WTC11 (cell line): ENCODE data around the gene USE1. TPM values are rescaled to one million over a fixed set of nuclear protein-coding genes. Genes with fewer than 3 reads are reported as not detected.

Source experiments
- ATAC-seq: fragments of 200-7000 bp; cut with Tn5 transposase; 2 replicates; pipeline ENCODE4 v1.10.0; 2021; ENCODE audit warnings: mild to moderate bottlenecking, moderate library complexity
- CTCF ChIA-PET: fragments of 300-600 bp; sonication (Branson Sonifier 250); formaldehyde crosslinking; loops from one replicate; lab custom pipeline; 2021; ENCODE audit warnings: antibody characterized with exemption; lab: Charles Lee
- POLR2A ChIA-PET: fragments of 350-600 bp; sonication (Branson Sonifier 250); formaldehyde crosslinking; loops from one replicate; lab custom pipeline; 2021; ENCODE audit warnings: antibody characterized with exemption; lab: Charles Lee
- DNase-seq: peaks from one replicate; pipeline ENCODE4 v3.0.0; 2021; ENCODE audit warnings: low spot score
- H3K27ac Mint-ChIP-seq: 2 replicates; pipeline ENCODE4 v1.8.0; 2021; ENCODE audit warnings: mixed read lengths
- H3K27me3 Mint-ChIP-seq: 2 replicates; pipeline ENCODE4 v1.8.0; 2021; ENCODE audit warnings: low read depth, mild to moderate bottlenecking, moderate library complexity, mixed read lengths
- H3K36me3 Mint-ChIP-seq: 2 replicates; pipeline ENCODE4 v1.8.0; 2021; ENCODE audit warnings: mixed read lengths
- H3K4me1 Mint-ChIP-seq: 2 replicates; pipeline ENCODE4 v1.8.0; 2022; ENCODE audit warnings: mixed read lengths
- H3K4me3 Mint-ChIP-seq: 2 replicates; pipeline ENCODE4 v1.8.0; 2021; ENCODE audit warnings: mild to moderate bottlenecking, moderate library complexity, mixed read lengths
- H3K9me3 Mint-ChIP-seq: 2 replicates; pipeline ENCODE4 v1.8.0; 2021; ENCODE audit warnings: mixed read lengths
- ETV6 ChIP-seq: sonication (generic); formaldehyde crosslinking; IDR thresholded peaks from 2 replicates; pipeline ENCODE4 v1.8.1; 2022; ENCODE audit warnings: mild to moderate bottlenecking, missing genetic modification reagents
- FOXK1 ChIP-seq: sonication (generic); formaldehyde crosslinking; IDR thresholded peaks from 2 replicates; pipeline ENCODE4 v1.8.0; 2022; ENCODE audit warnings: mild to moderate bottlenecking, moderate library complexity, missing genetic modification reagents
- HMGA2 ChIP-seq: fragments of 250-450 bp; sonication (Bioruptor Pico); IDR thresholded peaks from 2 replicates; pipeline ENCODE4 v1.4.0; 2021; ENCODE audit warnings: mild to moderate bottlenecking, moderate library complexity
- NFYB ChIP-seq: sonication (generic); formaldehyde crosslinking; conservative IDR thresholded peaks from 2 replicates; pipeline ENCODE4 v1.8.0; 2022; ENCODE audit warnings: low read depth, missing genetic modification reagents
- PRRX2 ChIP-seq: fragments of 250-450 bp; sonication (Bioruptor Pico); IDR thresholded peaks from 2 replicates; pipeline ENCODE4 v1.8.0; 2021; ENCODE audit warnings: mild to moderate bottlenecking
- SMAD3 ChIP-seq: sonication (generic); formaldehyde crosslinking; IDR thresholded peaks from 2 replicates; pipeline ENCODE4 v1.8.0; 2022; ENCODE audit warnings: missing genetic modification reagents, mild to moderate bottlenecking, borderline replicate concordance
- SP1 ChIP-seq: sonication (generic); formaldehyde crosslinking; conservative IDR thresholded peaks from 2 replicates; pipeline ENCODE4 v1.8.1; 2022; ENCODE audit warnings: missing genetic modification reagents
- TP53 ChIP-seq: sonication (generic); formaldehyde crosslinking; IDR thresholded peaks from 2 replicates; pipeline ENCODE4 v1.8.1; 2023; ENCODE audit warnings: mild to moderate bottlenecking, missing genetic modification reagents
- USF1 ChIP-seq: sonication (generic); formaldehyde crosslinking; IDR thresholded peaks from 2 replicates; pipeline ENCODE4 v1.8.0; 2022; ENCODE audit warnings: mild to moderate bottlenecking, missing genetic modification reagents
- ZNF121 ChIP-seq: sonication (generic); formaldehyde crosslinking; IDR thresholded peaks from 2 replicates; pipeline ENCODE4 v1.8.0; 2023; ENCODE audit warnings: missing genetic modification reagents
- ZNF138 ChIP-seq: sonication (generic); formaldehyde crosslinking; conservative IDR thresholded peaks from 2 replicates; pipeline ENCODE4 v1.8.1; 2022; ENCODE audit warnings: mild to moderate bottlenecking, moderate library complexity, missing genetic modification reagents
- ZNF232 ChIP-seq: sonication (generic); formaldehyde crosslinking; IDR thresholded peaks from 2 replicates; pipeline ENCODE4 v1.8.0; 2022; ENCODE audit warnings: mild to moderate bottlenecking, missing genetic modification reagents
- ZNF263 ChIP-seq: sonication (generic); formaldehyde crosslinking; IDR thresholded peaks from 2 replicates; pipeline ENCODE4 v1.8.1; 2022; ENCODE audit warnings: low read depth, mild to moderate bottlenecking, moderate library complexity, missing genetic modification reagents
- ZNF423 ChIP-seq: fragments of 250-450 bp; sonication (Bioruptor Pico); IDR thresholded peaks from 2 replicates; pipeline ENCODE4 v2.1.2; 2022; ENCODE audit warnings: mild to moderate bottlenecking, moderate library complexity
- ZNF425 ChIP-seq: fragments of 250-450 bp; sonication (Bioruptor Pico); conservative IDR thresholded peaks from 2 replicates; pipeline ENCODE4 v1.9.0; 2021; ENCODE audit warnings: mild to moderate bottlenecking
- total RNA-seq: library from RNA; stranded (reverse); gene quantifications from 3 replicates; pipeline ENCODE4 v1.2.3, GENCODE V29; 2021
- TF ChIP-seq, protein P1 (sequence below): sonication (generic); formaldehyde crosslinking; IDR thresholded peaks from 2 replicates; pipeline ENCODE4 v1.8.0; 2022; ENCODE audit warnings: mild to moderate bottlenecking, missing genetic modification reagents
- TF ChIP-seq, protein P2 (sequence below): sonication (generic); formaldehyde crosslinking; IDR thresholded peaks from 2 replicates; pipeline ENCODE4 v1.8.0; 2022; ENCODE audit warnings: missing genetic modification reagents

USE1 gene
- total RNA-seq, 1 experiment from 2014 or later: 14.2 TPM

- POLR2A ChIA-PET: interaction anchor here (0.6 kb wide), 1 partner anchor 22 kb away, joined by 3 read pairs; no protein-coding TSS in a partner anchor
- no peak overlapping the region for H3K4me3 Mint-ChIP-seq
- ATAC-seq (no peak), DNase-seq (no peak)
- CTCF ChIA-PET: interaction anchor here (1.0 to 1.6 kb wide), 3 partner anchors 11 to 54 kb away, joined by 3 to 7 read pairs (median 3); no protein-coding TSS in a partner anchor
- TF ChIP-seq FOXK1 (CRISPR knock-in tag) (no peak), ETV6 (CRISPR knock-in tag) (no peak), ZNF121 (CRISPR knock-in tag) (peak; percentile 54; the same call in 1 of the 2 replicates), PRRX2 (CRISPR knock-in tag) (no peak), ZNF263 (CRISPR knock-in tag) (no peak)
- peaks cover 48% of the 10 kb centered on the region for H3K4me1 Mint-ChIP-seq
- H3K27ac Mint-ChIP-seq: peak overlapping the region; percentile 85
- H3K36me3 Mint-ChIP-seq: peaks cover 19% of the 10 kb centered on the region
- H3K27me3 Mint-ChIP-seq: no peaks in the 10 kb centered on the region
- H3K9me3 Mint-ChIP-seq: no peaks in the 10 kb centered on the region
Observed at GRCh38 chr19:17237747-17238706, 22.9 kb downstream of the USE1 start.

- H3K4me1 Mint-ChIP-seq: peaks cover 43% of the 10 kb centered on the region
- peaks cover 10% of the 10 kb centered on the region for H3K36me3 Mint-ChIP-seq
- TF ChIP-seq USF1 (CRISPR knock-in tag): no peak
- ChIA-PET CTCF (no interaction called here), POLR2A (no interaction called here)
- DNase-seq (no peak), ATAC-seq (no peak)
- H3K4me3 Mint-ChIP-seq: no peak overlapping the region
- H3K9me3 Mint-ChIP-seq: no peaks in the 10 kb centered on the region
- no peaks in the 10 kb centered on the region for H3K27me3 Mint-ChIP-seq
- H3K27ac Mint-ChIP-seq: peak overlapping the region; percentile 54; the same call in 1 of the 2 replicates
Observed at GRCh38 chr19:17240062-17240752, 25.1 kb downstream of the USE1 start.

- Mint-ChIP-seq H3K4me3 (no peak overlapping the region), H3K9me3 (no peaks in the 10 kb centered on the region), H3K27me3 (no peaks in the 10 kb centered on the region), H3K36me3 (peaks cover 10% of the 10 kb centered on the region), H3K4me1 (peaks cover 43% of the 10 kb centered on the region), H3K27ac (peak overlapping the region; percentile 54)
- TF ChIP-seq TP53 (CRISPR knock-in tag) (no peak), ZNF138 (CRISPR knock-in tag) (no peak), SMAD3 (CRISPR knock-in tag) (no peak), ZNF232 (CRISPR knock-in tag) (no peak), NFYB (CRISPR knock-in tag) (no peak)
- CTCF ChIA-PET: no interaction called here
- DNase-seq (no peak), ATAC-seq (no peak)
- POLR2A ChIA-PET: no interaction called here
Observed at GRCh38 chr19:17240826-17241399, 25.8 kb downstream of the USE1 start.

DNA sequence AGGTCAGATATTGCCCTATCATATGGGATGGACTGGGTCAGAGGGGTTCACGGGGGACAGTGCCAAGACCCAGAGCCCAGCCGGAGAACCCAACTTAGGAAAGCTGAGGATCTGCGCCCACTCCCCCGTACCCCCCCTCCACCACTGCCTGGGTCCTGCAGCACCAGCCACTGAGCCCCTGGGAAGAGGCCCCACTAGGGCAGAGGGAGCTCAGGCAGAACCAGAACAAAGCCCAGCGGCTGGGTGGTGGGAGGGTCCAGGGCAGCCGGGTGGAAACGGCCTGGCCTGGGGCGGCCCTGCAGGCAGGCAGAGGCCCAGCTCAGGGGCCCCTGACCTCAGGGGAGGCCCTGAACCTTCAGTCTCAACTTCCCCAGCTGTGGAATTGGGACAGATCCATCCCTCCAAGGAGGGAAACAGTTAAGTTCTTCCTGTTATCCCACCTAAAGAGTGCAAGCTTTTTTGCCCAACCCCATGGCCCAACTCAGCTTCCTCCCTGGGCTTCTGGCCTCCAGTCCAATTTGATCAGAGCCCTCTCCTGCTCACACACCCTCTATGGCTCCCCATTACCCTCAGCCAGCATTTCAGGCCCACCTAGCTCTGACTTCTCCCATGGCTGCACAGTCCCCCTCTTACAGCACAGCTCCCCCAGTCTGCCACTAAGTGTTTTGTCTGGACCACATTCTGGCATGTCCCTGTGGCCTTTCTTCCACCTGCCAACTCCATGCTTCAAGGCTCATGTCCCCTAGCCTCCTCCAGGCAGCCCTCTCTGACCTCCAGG lies 27.5 kb downstream of the USE1 start:
- CTCF ChIA-PET: interaction anchor here (0.6 to 3.7 kb wide), 7 partner anchors 7 to 114 kb away, joined by 3 to 11 read pairs (median 3); partner anchors contain the start of gene OCEL1
- no peak for ATAC-seq
- H3K27ac Mint-ChIP-seq: peak overlapping the region; percentile 89
- DNase-seq: no peak
- H3K9me3 Mint-ChIP-seq: no peaks in the 10 kb centered on the region
- H3K4me1 Mint-ChIP-seq: peaks cover 42% of the 10 kb centered on the region
- POLR2A ChIA-PET: interaction anchor here (0.7 to 2.3 kb wide), 3 partner anchors 14 to 27 kb away, joined by 3 to 9 read pairs (median 4); partner anchors contain the start of gene USE1
- peak overlapping the region; percentile 97 for H3K4me3 Mint-ChIP-seq
- H3K36me3 Mint-ChIP-seq: peaks cover 10% of the 10 kb centered on the region
- H3K27me3 Mint-ChIP-seq: no peaks in the 10 kb centered on the region
- no peak for TF ChIP-seq ZNF425 (CRISPR knock-in tag)
- TF ChIP-seq ZNF423 (CRISPR knock-in tag): no peak
- TF ChIP-seq SP1: no peak
- no peak for TF ChIP-seq HMGA2 (CRISPR knock-in tag)
- TF ChIP-seq, protein P1, sequence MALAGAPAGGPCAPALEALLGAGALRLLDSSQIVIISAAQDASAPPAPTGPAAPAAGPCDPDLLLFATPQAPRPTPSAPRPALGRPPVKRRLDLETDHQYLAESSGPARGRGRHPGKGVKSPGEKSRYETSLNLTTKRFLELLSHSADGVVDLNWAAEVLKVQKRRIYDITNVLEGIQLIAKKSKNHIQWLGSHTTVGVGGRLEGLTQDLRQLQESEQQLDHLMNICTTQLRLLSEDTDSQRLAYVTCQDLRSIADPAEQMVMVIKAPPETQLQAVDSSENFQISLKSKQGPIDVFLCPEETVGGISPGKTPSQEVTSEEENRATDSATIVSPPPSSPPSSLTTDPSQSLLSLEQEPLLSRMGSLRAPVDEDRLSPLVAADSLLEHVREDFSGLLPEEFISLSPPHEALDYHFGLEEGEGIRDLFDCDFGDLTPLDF (CRISPR knock-in tag): no peak
- TF ChIP-seq, protein P2, sequence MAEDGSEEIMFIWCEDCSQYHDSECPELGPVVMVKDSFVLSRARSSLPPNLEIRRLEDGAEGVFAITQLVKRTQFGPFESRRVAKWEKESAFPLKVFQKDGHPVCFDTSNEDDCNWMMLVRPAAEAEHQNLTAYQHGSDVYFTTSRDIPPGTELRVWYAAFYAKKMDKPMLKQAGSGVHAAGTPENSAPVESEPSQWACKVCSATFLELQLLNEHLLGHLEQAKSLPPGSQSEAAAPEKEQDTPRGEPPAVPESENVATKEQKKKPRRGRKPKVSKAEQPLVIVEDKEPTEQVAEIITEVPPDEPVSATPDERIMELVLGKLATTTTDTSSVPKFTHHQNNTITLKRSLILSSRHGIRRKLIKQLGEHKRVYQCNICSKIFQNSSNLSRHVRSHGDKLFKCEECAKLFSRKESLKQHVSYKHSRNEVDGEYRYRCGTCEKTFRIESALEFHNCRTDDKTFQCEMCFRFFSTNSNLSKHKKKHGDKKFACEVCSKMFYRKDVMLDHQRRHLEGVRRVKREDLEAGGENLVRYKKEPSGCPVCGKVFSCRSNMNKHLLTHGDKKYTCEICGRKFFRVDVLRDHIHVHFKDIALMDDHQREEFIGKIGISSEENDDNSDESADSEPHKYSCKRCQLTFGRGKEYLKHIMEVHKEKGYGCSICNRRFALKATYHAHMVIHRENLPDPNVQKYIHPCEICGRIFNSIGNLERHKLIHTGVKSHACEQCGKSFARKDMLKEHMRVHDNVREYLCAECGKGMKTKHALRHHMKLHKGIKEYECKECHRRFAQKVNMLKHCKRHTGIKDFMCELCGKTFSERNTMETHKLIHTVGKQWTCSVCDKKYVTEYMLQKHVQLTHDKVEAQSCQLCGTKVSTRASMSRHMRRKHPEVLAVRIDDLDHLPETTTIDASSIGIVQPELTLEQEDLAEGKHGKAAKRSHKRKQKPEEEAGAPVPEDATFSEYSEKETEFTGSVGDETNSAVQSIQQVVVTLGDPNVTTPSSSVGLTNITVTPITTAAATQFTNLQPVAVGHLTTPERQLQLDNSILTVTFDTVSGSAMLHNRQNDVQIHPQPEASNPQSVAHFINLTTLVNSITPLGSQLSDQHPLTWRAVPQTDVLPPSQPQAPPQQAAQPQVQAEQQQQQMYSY: no peak
